Stomach (tissue), 4 donors: ENCODE results near the gene THAP10.

Experiments
- CTCF ChIP-seq, 7 experiments: fragments of 450-650 bp in 4 of 7; fragments of 200-600 bp in 3 of 7; sonication (generic) in 3 of 7; IDR thresholded peaks; one replicate each; pipeline ENCODE4 v1.5.1; 2016 to 2019; ENCODE audit warnings: antibody characterized with exemption in 7 of 7, control low read depth in 2 of 7, mild to moderate bottlenecking in 1 of 7
- EP300 ChIP-seq: sonication (generic); formaldehyde crosslinking; IDR thresholded peaks from one replicate; pipeline ENCODE4 v1.6.1; 2017; ENCODE audit warnings: antibody characterized with exemption
- POLR2A ChIP-seq, 4 donors: fragments of 450-650 bp; IDR thresholded peaks; one replicate each; pipeline ENCODE4 v1.6.1; 2016; ENCODE audit warnings: antibody characterized with exemption in 4 of 4, control low read depth in 2 of 4, mild to moderate bottlenecking in 1 of 4, moderate library complexity in 1 of 4
- POLR2AphosphoS5 ChIP-seq, 3 donors: sonication (generic); formaldehyde crosslinking; IDR thresholded peaks; one replicate each; pipeline ENCODE4 v1.6.1; 2016; ENCODE audit warnings: antibody characterized with exemption in 3 of 3

DNA sequence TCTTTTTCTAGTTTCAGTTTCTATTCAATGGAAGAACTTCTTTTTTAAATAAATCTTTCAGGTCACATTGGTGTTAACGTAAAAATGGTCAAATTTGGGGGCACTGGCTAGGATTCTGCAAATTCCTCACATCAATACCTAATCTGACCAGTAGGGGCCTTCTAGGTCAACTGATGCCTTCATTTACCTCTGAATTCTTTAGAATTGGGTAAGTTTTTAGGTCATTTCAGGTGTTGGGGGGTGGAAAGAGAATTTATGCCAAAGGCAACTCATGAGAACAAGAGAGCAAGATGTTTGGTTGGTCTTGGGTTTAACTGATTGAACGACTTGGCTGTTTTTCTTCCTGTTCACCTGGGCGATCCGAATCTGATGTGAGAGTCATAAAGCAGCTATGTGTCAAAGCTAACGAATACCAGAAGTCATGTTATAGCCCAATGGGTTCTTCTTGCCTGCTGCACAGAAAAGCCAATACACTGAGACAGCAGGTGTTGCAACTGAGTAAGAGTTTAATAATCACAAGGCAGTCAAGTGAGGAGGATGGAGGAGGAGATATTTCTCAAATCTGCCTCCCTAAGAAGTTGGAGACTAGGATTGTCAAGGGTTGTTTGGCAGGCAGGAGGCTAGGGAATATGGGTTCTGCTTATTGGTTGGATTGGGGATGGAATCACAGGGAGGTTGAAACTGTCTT, 15.7 kb upstream of the THAP10 start:
- TF ChIP-seq EP300, result no peak
- no peak for TF ChIP-seq CTCF (IDR thresholded peaks at IDR 0.05)
- TF ChIP-seq POLR2AphosphoS5 (IDR thresholded peaks at IDR 0.05), result no peak
- TF ChIP-seq POLR2A (IDR thresholded peaks at IDR 0.05), result no peak
